Frontal cortex (tissue), 1 donor: Measurements from ENCODE around the gene TAGAP. TPM values are rescaled to one million over a fixed set of nuclear protein-coding genes. Genes with fewer than 3 reads are reported as not detected.

Source experiments
- total RNA-seq: library from RNA; depleted of rRNA; stranded (reverse); fragments of >200 nt; gene quantifications from one replicate; pipeline ENCODE4 v1.2.3, GENCODE V29; 2014

The TAGAP gene
- total RNA-seq, 1 donor from 2014 or later: 0.82 TPM

Other genes with a start within 250 kb of the TAGAP start
- gene EZR, start 225.6 kb downstream of the TAGAP start, total RNA-seq: 114 TPM
- 6.9 TPM for gene RSPH3, start 44.8 kb downstream of the TAGAP start, total RNA-seq
- 1.2 TPM for gene FNDC1, start 124.4 kb upstream of the TAGAP start, total RNA-seq